Activated naive CD8-positive, alpha-beta T cell treated with anti-CD3 and anti-CD28 coated beads, Interleukin-2, amount 50 U/mL, for 24 hours (primary cell): ENCODE results near the gene AMD1.
A peak's percentile ranks its signal among the peaks of the same experiment; 100 is the strongest.

Experiments
- ATAC-seq: fragments of 150-1000 bp; cut with Tn5 transposase; one replicate; pipeline ENCODE4 v1.10.0; 2021
- DNase-seq: peaks from one replicate; pipeline ENCODE4 v3.0.0; 2021
- H3K27ac Mint-ChIP-seq: one replicate; pipeline ENCODE4 v1.8.0; 2021; ENCODE audit warnings: mild to moderate bottlenecking, mixed read lengths
- H3K27me3 Mint-ChIP-seq: one replicate; pipeline ENCODE4 v1.8.0; 2021; ENCODE audit warnings: mixed read lengths
- H3K36me3 Mint-ChIP-seq: one replicate; pipeline ENCODE4 v1.8.0; 2021; ENCODE audit warnings: low read depth, mixed read lengths
- H3K4me1 Mint-ChIP-seq: one replicate; pipeline ENCODE4 v1.8.0; 2021; ENCODE audit warnings: mixed read lengths
- H3K4me3 Mint-ChIP-seq: one replicate; pipeline ENCODE4 v1.8.0; 2021; ENCODE audit warnings: mild to moderate bottlenecking, moderate library complexity, mixed read lengths
- H3K9me3 Mint-ChIP-seq: one replicate; pipeline ENCODE4 v1.8.0; 2021; ENCODE audit warnings: mixed read lengths

Gene AMD1

DNA sequence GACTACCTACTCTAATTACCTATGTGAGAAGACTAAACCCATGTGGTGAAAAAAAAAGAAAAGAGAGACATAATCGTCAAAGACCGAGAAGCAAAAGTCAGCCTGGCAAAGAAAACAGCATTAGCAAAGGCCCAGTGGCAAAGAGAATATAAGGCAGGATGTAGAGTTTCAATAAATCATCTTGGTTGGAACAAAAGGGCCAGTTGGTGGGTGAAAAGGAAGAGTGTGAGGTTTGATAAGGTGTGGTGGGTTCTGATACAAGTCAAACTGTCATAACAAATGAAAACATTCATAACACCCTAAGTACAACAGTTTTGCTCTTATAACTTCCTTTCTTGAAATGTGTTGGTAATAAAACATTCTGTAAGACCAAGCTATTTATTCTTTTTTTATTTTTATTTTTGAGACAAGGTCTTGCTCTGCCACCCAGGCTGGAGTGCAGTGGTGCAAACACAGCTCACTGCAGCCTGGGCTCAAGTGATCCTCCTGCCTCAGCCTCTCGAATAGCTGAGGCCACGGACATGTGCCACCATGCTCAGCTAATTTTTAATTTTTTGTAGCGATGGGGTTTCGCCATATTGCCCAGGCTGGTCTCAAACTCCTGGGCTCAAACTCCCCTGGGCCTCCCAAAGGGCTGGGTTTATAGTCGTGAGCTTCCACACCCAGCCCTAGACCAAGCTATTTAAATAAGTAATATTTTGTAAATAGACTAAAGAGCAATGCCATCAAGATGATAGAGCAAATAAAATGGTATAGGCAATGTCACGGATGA, 65.0 kb downstream of the AMD1 start:
- Mint-ChIP-seq H3K36me3 (no peaks in the 10 kb centered on the region), H3K9me3 (no peaks in the 10 kb centered on the region), H3K27me3 (peaks cover 2% of the 10 kb centered on the region), H3K27ac (peak overlapping the region; percentile 15), H3K4me1 (peaks cover 9% of the 10 kb centered on the region), H3K4me3 (no peak overlapping the region)
- ATAC-seq (peak; percentile 55), DNase-seq (no peak)

DNA sequence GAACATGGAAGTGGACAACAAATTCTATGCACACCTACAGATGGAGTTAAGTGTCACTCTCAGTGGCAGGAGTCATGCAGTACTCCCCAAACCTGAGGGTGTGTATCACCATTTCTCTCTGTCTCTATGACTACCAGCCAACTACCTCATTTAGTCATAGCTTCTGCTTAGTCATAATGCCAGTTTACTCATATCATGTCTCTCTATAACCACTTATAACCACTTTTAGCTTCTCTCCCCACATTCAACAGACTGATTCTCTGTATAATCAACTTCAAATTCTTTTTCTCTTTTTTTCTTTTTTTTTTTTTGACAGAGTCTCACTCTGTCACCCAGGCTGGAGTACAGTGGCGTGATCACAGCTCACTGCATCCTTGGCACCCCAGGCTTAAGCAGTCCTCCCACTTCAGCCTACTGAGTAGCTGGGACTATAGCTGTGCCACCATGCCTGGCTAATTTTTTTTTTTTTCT, 70.1 kb downstream of the AMD1 start:
- ATAC-seq = peak; percentile 99
- no peaks in the 10 kb centered on the region for H3K9me3 Mint-ChIP-seq
- peak; percentile 33 for DNase-seq
- H3K4me1 Mint-ChIP-seq = peaks cover 12% of the 10 kb centered on the region
- peak overlapping the region; percentile 78 for H3K27ac Mint-ChIP-seq
- H3K4me3 Mint-ChIP-seq = no peak overlapping the region
- H3K36me3 Mint-ChIP-seq = no peaks in the 10 kb centered on the region
- no peaks in the 10 kb centered on the region for H3K27me3 Mint-ChIP-seq
